ENCODE data around the gene SLC25A5.
"Not testable (repeated sequence)": the region's sequence is repeated elsewhere in the genome, so short reads cannot be mapped to it uniquely, and the experiment has no call there.

Gene SLC25A5

DNA sequence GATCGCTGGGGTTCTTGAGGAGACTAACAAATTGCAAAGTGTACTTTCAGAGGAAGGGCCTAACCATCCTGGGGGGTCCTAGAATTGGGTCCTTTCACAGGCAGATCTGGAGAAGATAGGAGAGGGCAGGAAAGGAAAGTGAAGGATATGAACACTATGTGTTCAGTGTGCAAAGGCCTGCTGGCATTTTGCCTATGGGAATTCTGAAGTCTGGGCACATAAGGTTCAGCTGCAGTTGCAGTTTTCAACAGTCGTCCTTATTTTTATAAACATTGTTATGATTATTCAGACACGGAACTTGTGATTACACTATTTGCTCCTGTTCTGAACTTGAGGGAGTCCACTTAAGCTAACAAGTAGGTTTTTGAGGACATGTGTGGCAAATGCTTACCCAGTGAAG is 1.3 kb upstream of the SLC25A5 start:
- Mint-ChIP-seq H3K36me3 (ENCODE audit: low read depth) (peaks cover 32% of the 10 kb centered on the region), H3K9me3 (no peaks in the 10 kb centered on the region), H3K4me1 (ENCODE audit: low read depth) (peaks cover 12% of the 10 kb centered on the region), H3K27me3 (no peaks in the 10 kb centered on the region), H3K4me3 (no peak overlapping the region), H3K27ac (no peak overlapping the region)
- DNase-seq, result no peak

GRCh38 chrX:119467433-119467832 is 811 bp upstream of the SLC25A5 start:
- Mint-ChIP-seq H3K9me3 (no peaks in the 10 kb centered on the region), H3K27me3 (no peaks in the 10 kb centered on the region), H3K4me1 (ENCODE audit: low read depth) (peaks cover 12% of the 10 kb centered on the region), H3K27ac (no peak overlapping the region), H3K36me3 (ENCODE audit: low read depth) (peaks cover 36% of the 10 kb centered on the region), H3K4me3 (peak overlapping the region; percentile 89)
- DNase-seq, result no peak

DNA sequence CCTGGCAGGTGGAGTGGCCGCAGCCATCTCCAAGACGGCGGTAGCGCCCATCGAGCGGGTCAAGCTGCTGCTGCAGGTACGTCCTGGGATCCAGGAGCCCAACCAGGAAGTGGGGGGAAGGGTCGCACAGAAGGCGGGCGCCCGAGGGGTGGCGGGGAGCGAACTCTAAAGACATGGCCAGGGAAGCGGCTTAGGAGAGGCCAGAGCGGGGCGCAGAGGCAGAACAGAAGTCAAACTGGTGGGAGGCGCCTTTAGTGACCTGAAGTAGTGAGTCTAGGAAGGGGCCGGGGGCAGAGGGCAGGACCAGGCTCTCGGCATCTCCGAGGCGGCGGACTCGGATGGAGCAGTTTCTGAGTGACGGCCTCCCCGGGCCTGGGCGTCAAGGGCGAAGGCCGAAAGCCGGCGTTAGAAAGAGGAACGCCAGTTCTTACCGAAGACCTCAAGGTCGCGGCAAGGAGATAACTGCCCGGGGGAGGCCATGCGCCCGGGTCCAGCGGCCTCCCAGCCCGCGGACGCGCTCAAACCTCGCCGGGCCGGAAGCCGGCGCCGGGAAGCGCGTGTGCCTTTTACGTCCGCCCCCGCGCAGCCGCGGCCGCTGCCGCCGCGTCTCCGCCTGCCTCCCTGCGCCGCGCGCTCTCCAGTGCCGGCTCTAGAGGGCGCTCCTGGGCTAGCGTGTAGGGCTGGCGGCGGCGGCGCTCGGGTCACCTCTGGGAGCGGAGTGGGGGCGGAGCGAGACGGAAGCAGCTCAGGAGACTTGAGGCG is 488 bp downstream of the SLC25A5 start:
- Mint-ChIP-seq H3K36me3 (ENCODE audit: low read depth) (peaks cover 37% of the 10 kb centered on the region), H3K4me1 (ENCODE audit: low read depth) (peaks cover 12% of the 10 kb centered on the region), H3K9me3 (no peaks in the 10 kb centered on the region), H3K27ac (peak overlapping the region; percentile 95), H3K4me3 (peak overlapping the region; percentile 89), H3K27me3 (no peaks in the 10 kb centered on the region)
- peak; percentile 91 for DNase-seq

GRCh38 chrX:119469313-119469635 is 1.0 kb downstream of the SLC25A5 start:
- H3K4me1 Mint-ChIP-seq (ENCODE audit: low read depth), result peaks cover 12% of the 10 kb centered on the region
- H3K9me3 Mint-ChIP-seq, result no peaks in the 10 kb centered on the region
- peak overlapping the region; percentile 89 for H3K4me3 Mint-ChIP-seq
- peaks cover 37% of the 10 kb centered on the region for H3K36me3 Mint-ChIP-seq (ENCODE audit: low read depth)
- no peak for DNase-seq
- H3K27ac Mint-ChIP-seq, result peak overlapping the region; percentile 95
- no peaks in the 10 kb centered on the region for H3K27me3 Mint-ChIP-seq

GRCh38 chrX:119474615-119475388 is 6.6 kb downstream of the SLC25A5 start:
- DNase-seq, result no peak
- Mint-ChIP-seq H3K4me3 (no peak overlapping the region), H3K36me3 (ENCODE audit: low read depth) (peaks cover 25% of the 10 kb centered on the region), H3K27ac (no peak overlapping the region), H3K27me3 (peaks cover 16% of the 10 kb centered on the region), H3K9me3 (no peaks in the 10 kb centered on the region), H3K4me1 (ENCODE audit: low read depth) (peaks cover 10% of the 10 kb centered on the region)

- no peak for DNase-seq
- Mint-ChIP-seq H3K27ac (no peak overlapping the region), H3K9me3 (no peaks in the 10 kb centered on the region), H3K36me3 (ENCODE audit: low read depth) (peaks cover 17% of the 10 kb centered on the region), H3K4me3 (no peak overlapping the region), H3K27me3 (peaks cover 19% of the 10 kb centered on the region), H3K4me1 (ENCODE audit: low read depth) (peaks cover 10% of the 10 kb centered on the region)
These were observed 7.3 kb downstream of the SLC25A5 start for GRCh38 chrX:119475389-119476101.

DNA sequence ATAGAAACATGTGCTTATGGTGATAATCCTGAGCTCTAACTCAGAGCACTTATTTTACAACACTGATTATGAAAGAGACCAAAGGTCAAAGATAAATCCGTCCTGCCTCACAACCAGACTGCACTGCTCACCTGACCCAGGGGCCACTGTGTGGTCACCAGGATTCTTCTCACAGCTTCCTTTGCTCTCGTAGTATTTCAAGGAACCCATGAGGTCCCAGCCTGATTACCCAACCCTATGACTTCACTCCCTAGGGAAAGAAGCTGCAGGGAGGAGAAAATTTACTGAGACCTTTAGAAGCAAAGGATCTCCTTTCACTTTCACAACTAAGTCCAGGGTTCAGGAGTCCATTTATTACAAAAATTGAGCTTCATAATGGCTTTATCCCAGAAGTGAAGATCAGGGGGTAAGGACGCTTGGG is 9.6 kb downstream of the SLC25A5 start:
- no peak for DNase-seq
- H3K9me3 Mint-ChIP-seq, result no peaks in the 10 kb centered on the region
- H3K4me1 Mint-ChIP-seq (ENCODE audit: low read depth), result peaks cover 16% of the 10 kb centered on the region
- H3K36me3 Mint-ChIP-seq (ENCODE audit: low read depth), result no peaks in the 10 kb centered on the region
- H3K4me3 Mint-ChIP-seq, result no peak overlapping the region
- H3K27me3 Mint-ChIP-seq, result peaks cover 19% of the 10 kb centered on the region
- H3K27ac Mint-ChIP-seq, result no peak overlapping the region

GRCh38 chrX:119478504-119478903 is 10.3 kb downstream of the SLC25A5 start:
- H3K36me3 Mint-ChIP-seq (ENCODE audit: low read depth), result no peaks in the 10 kb centered on the region
- no peak overlapping the region for H3K4me3 Mint-ChIP-seq
- peaks cover 18% of the 10 kb centered on the region for H3K4me1 Mint-ChIP-seq (ENCODE audit: low read depth)
- H3K9me3 Mint-ChIP-seq, result no peaks in the 10 kb centered on the region
- no peak for DNase-seq
- peaks cover 24% of the 10 kb centered on the region for H3K27me3 Mint-ChIP-seq
- no peak overlapping the region for H3K27ac Mint-ChIP-seq

DNA sequence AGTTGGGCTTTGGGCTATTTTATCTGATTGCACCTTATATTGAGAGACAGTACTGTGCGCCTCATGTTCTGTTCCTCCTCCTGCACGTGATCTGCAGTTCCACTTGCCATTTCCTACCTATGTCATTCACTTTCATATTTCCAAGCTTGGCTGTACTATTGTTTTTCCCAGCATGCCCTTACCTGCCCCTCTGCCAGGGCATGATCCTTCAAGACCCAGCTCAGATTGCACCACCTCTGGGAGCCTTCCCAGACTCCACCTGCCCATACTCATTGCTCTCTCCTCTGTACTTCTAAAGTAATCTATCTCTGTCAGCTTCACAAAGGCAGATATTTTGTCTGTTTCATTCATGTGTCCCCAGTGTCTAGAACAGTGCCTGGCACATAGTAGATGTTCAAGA is 11.6 kb downstream of the SLC25A5 start:
- Mint-ChIP-seq H3K27me3 (peaks cover 26% of the 10 kb centered on the region), H3K36me3 (ENCODE audit: low read depth) (no peaks in the 10 kb centered on the region), H3K4me1 (ENCODE audit: low read depth) (peaks cover 18% of the 10 kb centered on the region), H3K27ac (no peak overlapping the region), H3K9me3 (no peaks in the 10 kb centered on the region), H3K4me3 (no peak overlapping the region)
- DNase-seq, result no peak

- peaks cover 8% of the 10 kb centered on the region for H3K4me1 Mint-ChIP-seq (ENCODE audit: low read depth)
- no peak overlapping the region for H3K4me3 Mint-ChIP-seq
- H3K36me3 Mint-ChIP-seq (ENCODE audit: low read depth), result no peaks in the 10 kb centered on the region
- no peaks in the 10 kb centered on the region for H3K9me3 Mint-ChIP-seq
- H3K27me3 Mint-ChIP-seq, result peaks cover 22% of the 10 kb centered on the region
- no peak overlapping the region for H3K27ac Mint-ChIP-seq
- no peak for DNase-seq
These were observed 13.1 kb downstream of the SLC25A5 start for GRCh38 chrX:119481323-119481801.

GRCh38 chrX:119482041-119482440 is 13.8 kb downstream of the SLC25A5 start:
- Mint-ChIP-seq H3K9me3 (no peaks in the 10 kb centered on the region), H3K4me3 (peak overlapping the region; percentile 61), H3K27ac (peak overlapping the region; percentile 68), H3K4me1 (ENCODE audit: low read depth) (peaks cover 8% of the 10 kb centered on the region), H3K36me3 (ENCODE audit: low read depth) (no peaks in the 10 kb centered on the region), H3K27me3 (peaks cover 18% of the 10 kb centered on the region)
- no peak for DNase-seq

GRCh38 chrX:119482481-119483480 is 14.5 kb downstream of the SLC25A5 start:
- DNase-seq, result peak; percentile 80
- Mint-ChIP-seq H3K4me3 (peak overlapping the region; percentile 61), H3K27ac (peak overlapping the region; percentile 68), H3K36me3 (ENCODE audit: low read depth) (no peaks in the 10 kb centered on the region), H3K27me3 (peaks cover 17% of the 10 kb centered on the region), H3K4me1 (ENCODE audit: low read depth) (peaks cover 8% of the 10 kb centered on the region), H3K9me3 (no peaks in the 10 kb centered on the region)

DNA sequence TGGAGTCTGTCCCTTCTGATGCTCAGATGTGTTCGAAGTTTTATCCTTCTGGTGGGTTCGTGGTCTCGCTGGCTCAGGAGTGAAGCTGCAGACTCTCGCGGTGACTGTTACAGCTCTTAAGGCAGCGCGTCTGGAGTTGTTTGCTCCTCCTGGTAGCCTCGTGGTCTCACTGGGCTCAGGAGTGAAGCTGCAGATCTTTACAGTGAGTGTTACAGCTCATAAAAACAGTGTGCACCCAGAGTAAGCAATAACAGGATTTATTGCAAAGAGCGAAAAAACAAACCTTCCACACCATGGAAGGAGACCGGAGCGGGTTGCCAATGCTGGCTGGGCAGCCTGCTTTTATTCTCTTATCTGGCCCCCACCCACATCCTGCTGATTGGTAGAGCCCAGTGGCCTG is 18.5 kb downstream of the SLC25A5 start:
- H3K4me3 Mint-ChIP-seq, result no peak overlapping the region
- H3K27me3 Mint-ChIP-seq, result peaks cover 10% of the 10 kb centered on the region
- no peak for DNase-seq
- no peaks in the 10 kb centered on the region for H3K36me3 Mint-ChIP-seq (ENCODE audit: low read depth)
- H3K4me1 Mint-ChIP-seq (ENCODE audit: low read depth), result peaks cover 8% of the 10 kb centered on the region
- no peaks in the 10 kb centered on the region for H3K9me3 Mint-ChIP-seq
- no peak overlapping the region for H3K27ac Mint-ChIP-seq

- H3K36me3 Mint-ChIP-seq (ENCODE audit: low read depth); H3K4me3 Mint-ChIP-seq; H3K4me1 Mint-ChIP-seq (ENCODE audit: low read depth); DNase-seq; H3K27ac Mint-ChIP-seq; H3K9me3 Mint-ChIP-seq; H3K27me3 Mint-ChIP-seq: not testable (repeated sequence)
These were observed 19.5 kb downstream of the SLC25A5 start for GRCh38 chrX:119487766-119488165.

All from activated T-cell treated with anti-CD3 and anti-CD28 coated beads, Interleukin-2, amount 50 U/mL, for 24 hours (primary cell).